ENCODE measurements around the gene DCAF17.

- TF ChIP-seq CTCF (IDR thresholded peaks at IDR 0.05) = no peak
- TF ChIP-seq POLR2A (IDR thresholded peaks at IDR 0.05) = no peak
Measured at GRCh38 chr2:171531291-171531690, 97.3 kb downstream of the DCAF17 start.
